Left cardiac atrium (tissue), 4 donors: Measurements from ENCODE around the gene TSPEAR. TPM values are rescaled to one million over a fixed set of nuclear protein-coding genes. Genes with fewer than 3 reads are reported as not detected.

ENCODE experiments used
- ATAC-seq, 2 donors: fragments of 200-7000 bp; cut with Tn5 transposase; one replicate each; pipeline ENCODE4 v1.9.1; 2020; ENCODE audit warnings: mild to moderate bottlenecking in 2 of 2, moderate library complexity in 2 of 2
- DNase-seq: peaks from one replicate; pipeline ENCODE4 v3.0.0-alpha.2; 2020
- intact Hi-C, 2 donors: fragments of 100-400 bp; cut with DNase I; formaldehyde crosslinking; loops; one replicate each; pipeline versions ENCODE4 v1.14.1 to v1.15.1; 2022 to 2023
- total RNA-seq, 2 donors: library from RNA; stranded (reverse); fragmentation: NEBNext Ultra II Directional; extraction: Animal tissue kit (Norgen Biotek cat#: 25700); gene quantifications; one replicate each; pipeline ENCODE4 v1.2.1, GENCODE V29; 2021
- donor health status: DM: no; HTN: yes; CAD: no.
- donor health status: DM: no; HTN: yes; CAD: no; lungs with severe emphysema.
- donor health status: DM: yes; HTN: yes; CAD: no.
- donor health status: Dilated cardiomyopathy.

TSPEAR gene
- total RNA-seq, 2 donors from 2014 or later: 0.39 to 1.6 TPM

DNA sequence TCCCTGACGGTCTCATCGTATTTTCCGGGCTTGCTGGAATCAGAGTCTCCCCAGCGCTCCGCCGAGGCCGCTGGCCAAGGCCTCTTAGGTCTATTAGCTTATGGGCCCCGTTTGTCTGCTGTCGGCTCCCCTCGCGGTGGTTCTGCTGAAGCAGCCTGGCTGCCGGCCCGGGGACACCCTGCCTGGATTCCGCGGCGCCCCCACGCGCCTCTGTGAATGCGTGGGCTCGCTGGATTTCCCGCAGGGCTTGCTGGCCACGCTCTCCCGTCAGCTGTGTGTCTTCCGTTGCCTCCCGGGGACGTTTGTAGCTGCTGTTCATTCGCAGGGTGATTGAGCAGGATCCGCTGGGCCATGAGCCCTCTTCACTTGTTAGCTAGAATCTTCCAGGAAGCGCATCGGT is 247.6 kb downstream of the TSPEAR start:
- intact Hi-C loops: no loop called here
- ATAC-seq (no peak), DNase-seq (no peak)

GRCh38 chr21:44462834-44463200 is 248.6 kb downstream of the TSPEAR start:
- ATAC-seq (no peak), DNase-seq (no peak)
- intact Hi-C loops: no loop called here

DNA sequence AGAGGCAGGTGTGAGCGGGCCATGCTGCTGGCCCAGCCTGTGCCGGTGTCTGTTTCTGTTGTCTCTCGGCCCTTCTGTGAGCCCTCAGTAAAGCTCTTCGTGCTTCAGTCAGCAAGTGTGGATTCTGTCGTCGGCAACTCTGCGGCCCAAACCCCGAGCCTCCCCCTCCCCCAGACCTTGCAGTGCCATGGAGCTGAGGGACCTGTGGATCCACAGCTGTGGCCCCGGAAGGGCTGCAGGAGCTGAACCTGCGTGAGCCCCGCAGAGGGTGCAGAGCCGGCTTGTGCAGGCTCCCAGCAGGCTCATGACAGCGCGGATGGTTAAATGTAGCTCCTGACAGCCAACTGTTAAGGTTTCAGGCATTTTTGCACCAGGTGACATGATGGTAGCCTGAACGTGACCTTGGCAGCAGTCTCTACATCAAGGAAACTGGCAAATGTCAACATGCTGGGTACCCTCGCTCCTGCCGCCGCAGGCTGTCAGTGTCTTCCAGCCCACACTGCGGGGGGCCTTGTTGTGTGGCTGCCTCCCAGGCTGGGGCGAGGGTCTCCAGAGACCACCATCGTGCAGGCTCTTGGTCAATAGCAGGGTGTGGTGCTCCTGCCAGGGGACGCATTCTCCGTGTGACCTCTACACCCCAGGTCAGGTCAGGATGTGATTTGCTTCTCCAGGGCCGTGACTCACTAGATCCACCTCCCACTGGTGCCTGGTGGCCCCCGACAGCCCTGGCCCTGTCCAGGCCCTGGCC is 249.1 kb downstream of the TSPEAR start:
- intact Hi-C loops: no loop called here
- DNase-seq: no peak

GRCh38 chr21:44461464-44462001 is 249.8 kb downstream of the TSPEAR start:
- intact Hi-C loops: no loop called here
- DNase-seq (no peak), ATAC-seq (peak; percentile 61 to 86)

More for the DNA sequence above, 249.1 kb downstream of the TSPEAR start:
- no peak for ATAC-seq

DNA sequence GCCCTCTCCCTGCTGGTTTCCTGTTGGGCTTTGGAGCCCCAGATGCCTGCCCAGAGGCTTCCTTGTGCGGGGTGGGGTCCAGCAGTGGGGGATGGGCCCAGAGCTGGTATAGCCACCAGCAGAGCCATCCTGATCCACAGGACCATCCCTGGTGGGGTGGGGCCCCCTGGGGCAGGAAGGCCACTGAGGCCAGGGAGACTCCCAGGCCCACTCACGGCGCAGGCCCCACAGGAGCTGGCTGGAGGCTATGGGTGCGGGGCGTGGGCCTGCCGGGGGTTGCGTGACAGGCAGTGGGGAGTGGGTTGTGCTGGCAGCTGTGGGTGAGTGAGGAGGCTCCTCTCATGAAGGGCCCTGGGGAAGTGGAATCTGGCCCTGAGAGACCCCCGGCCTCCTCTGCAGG is 250.4 kb downstream of the TSPEAR start:
- intact Hi-C loops: no loop called here
- DNase-seq (no peak), ATAC-seq (no peak)

DNA sequence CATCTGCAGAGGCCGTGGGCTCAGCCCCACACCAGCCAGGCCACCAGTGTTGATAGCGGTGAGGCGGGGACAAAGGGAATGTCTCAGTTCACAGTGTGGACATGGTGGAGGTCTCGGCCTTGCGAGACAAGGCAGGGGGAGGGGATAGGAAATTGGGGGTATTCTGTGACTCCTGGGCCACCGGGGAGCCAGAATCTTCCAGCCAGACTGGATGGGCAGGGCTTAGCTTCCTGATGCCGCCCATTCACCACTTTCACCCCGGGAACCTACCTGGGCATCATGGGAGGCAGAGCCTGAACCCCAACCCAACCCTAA is 251.0 kb downstream of the TSPEAR start:
- intact Hi-C loops: no loop called here

DNA sequence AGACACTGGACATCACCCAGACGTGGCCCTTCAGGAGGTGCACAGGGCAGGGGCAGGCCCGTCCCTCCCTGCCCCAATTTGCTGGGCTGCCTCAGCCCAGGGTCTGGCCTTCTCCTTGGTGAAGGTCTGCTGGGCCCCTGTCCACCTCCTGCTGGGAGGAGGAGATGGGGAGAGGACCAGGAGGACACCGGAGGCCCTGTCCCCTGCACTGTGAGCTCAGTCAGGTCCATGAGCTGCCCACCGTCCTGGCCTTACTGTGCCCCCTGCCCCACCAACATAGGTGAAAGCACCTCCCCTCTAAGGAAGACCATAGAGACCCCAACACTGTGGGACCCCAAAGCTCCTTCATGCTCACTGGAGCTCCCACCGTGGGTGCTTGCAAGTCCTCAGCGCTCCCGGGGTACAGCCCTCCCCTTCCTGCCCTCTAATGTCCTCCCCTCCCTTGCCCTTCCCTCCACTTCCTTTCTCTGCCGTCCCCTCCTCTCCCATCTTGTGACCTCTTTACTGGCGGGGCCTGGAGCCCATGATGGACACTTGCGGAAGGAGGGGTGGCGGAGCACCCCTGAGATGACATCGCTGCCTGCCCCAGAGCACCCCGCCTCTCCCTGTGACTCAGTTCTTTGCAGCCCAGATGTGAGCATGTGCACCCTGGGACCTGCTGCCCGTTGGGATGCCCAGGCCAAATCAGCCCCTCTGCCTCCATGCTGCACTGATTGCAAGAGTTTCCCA is 251.5 kb downstream of the TSPEAR start:
- intact Hi-C loops: no loop called here
- ATAC-seq: no peak
- DNase-seq: no peak

More for the DNA sequence above, 251.0 kb downstream of the TSPEAR start:
- DNase-seq (no peak), ATAC-seq (no peak)

GRCh38 chr21:44458971-44459711 is 252.2 kb downstream of the TSPEAR start:
- intact Hi-C loops: no loop called here
- ATAC-seq (no peak), DNase-seq (no peak)

DNA sequence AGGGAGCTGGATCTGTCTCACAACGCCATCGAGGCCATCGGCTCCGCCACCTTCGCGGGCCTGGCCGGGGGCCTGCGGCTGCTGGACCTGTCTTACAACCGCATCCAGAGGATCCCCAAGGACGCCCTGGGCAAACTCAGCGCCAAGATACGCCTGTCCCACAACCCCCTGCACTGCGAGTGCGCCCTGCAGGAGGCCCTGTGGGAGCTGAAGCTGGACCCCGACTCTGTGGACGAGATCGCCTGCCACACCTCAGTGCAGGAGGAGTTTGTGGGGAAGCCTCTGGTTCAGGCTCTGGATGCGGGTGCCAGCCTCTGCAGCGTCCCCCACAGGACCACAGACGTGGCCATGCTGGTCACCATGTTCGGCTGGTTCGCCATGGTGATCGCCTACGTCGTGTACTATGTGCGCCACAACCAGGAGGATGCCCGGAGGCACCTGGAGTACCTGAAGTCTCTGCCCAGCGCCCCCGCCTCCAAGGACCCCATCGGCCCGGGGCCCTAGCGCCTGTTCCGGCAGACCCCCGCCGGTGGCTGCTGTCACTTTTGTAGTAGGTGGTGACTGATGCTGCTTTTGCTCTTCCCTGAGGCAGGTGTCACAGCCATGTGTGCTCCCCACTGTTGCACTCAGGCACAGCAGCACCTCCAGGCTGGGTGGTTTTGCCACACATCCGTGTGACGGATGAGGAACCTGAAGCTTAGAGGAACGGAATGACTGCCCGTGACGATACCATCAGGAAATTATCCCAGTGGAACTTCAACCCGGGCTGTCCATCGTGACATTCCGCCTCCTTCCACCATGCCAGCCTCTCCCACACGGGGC is 254.2 kb downstream of the TSPEAR start:
- ATAC-seq (no peak), DNase-seq (no peak)
- intact Hi-C loops: no loop called here

DNA sequence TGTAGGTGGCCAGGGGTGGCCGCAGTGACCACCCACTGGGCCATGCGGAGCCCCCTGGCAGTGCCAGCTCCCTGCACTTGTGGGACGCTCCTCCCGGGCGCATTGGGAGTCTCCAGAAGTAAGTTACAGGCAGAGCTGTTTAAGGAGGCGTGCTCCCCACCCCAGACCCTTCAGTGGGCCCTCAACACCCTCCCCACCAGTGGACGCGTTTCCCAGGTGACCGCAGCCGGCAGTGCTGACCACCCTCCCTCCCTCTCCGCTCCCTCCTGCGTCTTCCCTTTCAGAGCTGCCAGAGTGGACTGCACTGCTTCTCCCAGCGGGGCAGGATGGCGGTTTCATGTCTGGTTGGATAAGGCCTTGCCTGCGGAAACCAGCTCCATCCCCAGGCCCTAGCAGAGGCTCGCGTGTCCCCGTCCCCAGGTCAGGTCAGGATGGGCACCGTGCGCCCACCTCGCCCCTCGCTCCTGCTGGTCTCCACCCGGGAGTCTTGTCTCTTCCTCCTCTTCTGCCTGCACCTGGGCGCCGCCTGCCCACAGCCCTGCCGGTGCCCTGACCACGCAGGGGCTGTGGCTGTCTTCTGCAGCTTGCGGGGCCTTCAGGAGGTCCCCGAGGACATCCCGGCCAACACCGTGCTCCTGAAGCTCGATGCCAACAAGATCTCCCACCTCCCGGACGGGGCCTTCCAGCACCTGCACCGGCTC is 255.0 kb downstream of the TSPEAR start:
- DNase-seq (no peak), ATAC-seq (no peak)
- intact Hi-C loops: no loop called here

GRCh38 chr21:44455524-44456213 is 255.7 kb downstream of the TSPEAR start:
- ATAC-seq (peak; percentile 56 to 65), DNase-seq (peak; percentile 55)
- intact Hi-C loops: no loop called here

DNA sequence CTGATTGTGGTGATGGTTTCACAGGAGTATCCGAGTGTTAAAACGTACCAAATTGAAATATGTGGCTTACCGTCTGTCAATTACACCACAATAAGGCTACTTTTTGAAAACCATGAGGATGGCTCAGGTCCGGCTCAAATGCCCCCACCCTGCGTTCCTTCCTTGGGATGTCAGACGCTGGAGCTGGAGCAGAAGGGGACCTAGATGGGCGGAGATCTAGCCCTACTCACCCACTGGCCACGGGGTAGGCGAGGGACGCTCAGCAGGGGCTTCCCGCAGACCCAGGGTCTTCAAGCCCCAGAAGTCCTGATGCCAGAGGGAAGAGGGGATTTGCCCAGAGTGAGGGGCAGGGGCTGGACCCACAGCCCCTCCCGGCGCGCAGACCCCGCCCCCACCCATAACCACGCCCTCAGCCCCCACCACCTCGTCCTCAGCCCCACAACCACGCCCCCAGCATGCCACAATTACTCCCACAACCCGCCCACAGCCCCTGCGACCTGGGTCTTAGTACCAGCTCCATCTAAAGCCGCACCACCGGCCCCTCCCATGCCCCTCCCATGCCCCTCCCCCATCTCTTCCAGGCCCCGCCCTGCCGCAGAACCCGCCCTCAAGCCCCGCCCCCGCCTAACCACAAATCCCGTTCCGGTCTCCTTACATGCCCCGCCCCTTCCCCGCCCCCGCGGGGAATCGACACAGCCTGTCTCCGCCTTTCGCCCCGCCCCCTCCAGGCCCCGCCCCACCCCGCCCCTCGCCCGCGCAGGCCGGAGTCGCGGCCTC is 256.4 kb downstream of the TSPEAR start, which contains the start of gene LRRC3:
TSS of gene LRRC3 (plus strand) at position 764 of the 777 bp plus-strand sequence. CDS start 1,135 bp downstream, outside the sequence.
- DNase-seq (peak; percentile 93), ATAC-seq (peak; percentile 89 to 93)
- intact Hi-C loops: no loop called here

- DNase-seq (no peak), ATAC-seq (no peak)
- intact Hi-C loops: no loop called here
These were observed 257.3 kb downstream of the TSPEAR start for GRCh38 chr21:44454058-44454457.

GRCh38 chr21:44453120-44453519 is 258.3 kb downstream of the TSPEAR start:
- intact Hi-C loops: no loop called here
- DNase-seq (no peak), ATAC-seq (no peak)

DNA sequence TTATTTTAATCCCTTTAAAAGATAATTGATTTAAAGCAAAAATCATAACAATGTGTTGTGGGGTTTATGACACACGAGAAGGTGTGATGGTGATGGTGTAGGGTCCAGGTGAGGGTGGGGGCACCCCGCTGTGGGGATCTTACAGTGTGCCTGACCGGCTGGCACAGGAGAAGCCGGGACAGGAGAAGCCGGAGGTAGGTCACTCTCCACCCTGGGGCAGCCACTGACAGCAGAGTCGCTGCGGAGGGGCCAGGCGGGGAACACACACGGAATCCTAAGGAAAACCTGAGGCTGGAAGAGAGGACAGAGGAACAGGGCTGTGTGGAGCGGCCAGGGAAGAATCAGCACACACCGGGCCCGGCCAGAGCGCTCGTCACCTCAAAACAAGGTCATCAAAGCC is 260.4 kb downstream of the TSPEAR start:
- intact Hi-C loops: no loop called here
- ATAC-seq (no peak), DNase-seq (no peak)

DNA sequence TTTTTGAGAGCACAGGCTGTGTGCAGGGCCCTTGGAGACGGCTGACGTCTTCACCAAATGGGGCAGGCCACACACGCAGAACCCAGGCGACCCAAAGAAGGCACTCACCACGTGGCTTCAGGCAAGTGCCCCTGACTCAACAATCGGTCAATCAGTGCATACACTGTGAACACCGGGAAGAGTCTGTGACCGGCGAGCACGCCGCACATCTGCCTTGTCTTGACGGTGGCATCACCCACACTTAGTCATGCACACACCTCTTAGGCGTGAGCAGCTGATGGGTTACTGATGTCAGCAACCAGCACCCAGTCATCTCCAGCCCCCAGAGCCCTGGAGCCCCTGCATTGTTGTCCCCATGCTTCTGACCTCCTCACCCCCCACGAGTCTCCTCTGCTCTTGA is 261.0 kb downstream of the TSPEAR start:
- ATAC-seq (no peak), DNase-seq (no peak)
- intact Hi-C loops: no loop called here
